Measurements from ENCODE around the gene ELOVL6. TPM values are rescaled to one million over a fixed set of nuclear protein-coding genes. Genes with fewer than 3 reads are reported as not detected.

ELOVL6 gene
- total and polyA plus RNA-seq, 4 donors = 19.5 to 38.8 (median 37.5) TPM

DNA sequence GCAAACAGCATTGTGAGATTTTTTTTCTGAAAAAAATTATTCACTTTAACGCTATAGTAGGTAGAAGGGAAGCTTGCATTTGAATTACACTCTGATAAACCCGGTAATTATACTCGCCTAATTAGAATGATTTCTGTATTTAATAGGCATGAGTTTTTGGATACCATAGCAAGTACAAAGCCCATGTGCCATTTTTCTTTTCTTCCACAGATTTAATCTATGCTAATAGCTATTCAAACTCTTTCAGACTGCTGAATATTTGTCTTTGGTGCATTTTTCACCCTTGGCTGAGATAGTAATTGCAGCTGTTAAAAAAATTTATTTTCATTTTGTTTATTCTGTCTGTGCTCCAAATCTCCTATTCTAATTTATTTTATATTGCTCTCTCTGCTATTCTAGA is 172.7 kb downstream of the ELOVL6 start:
- Histone ChIP-seq H3K9ac (ENCODE audit: low read depth in 1 of 2, low read length in 2 of 2) (no peak overlapping the region), H3K27ac (ENCODE audit: low read depth in 1 of 2, low read length in 2 of 2) (no peak overlapping the region), H3K36me3 (ENCODE audit: control insufficient read depth in 4 of 4, insufficient read depth in 3 of 4, low read depth in 1 of 4, low read length in 3 of 4) (no peaks in the 10 kb centered on the region), H3K4me3 (ENCODE audit: low read depth in 1 of 3, low read length in 3 of 3) (no peak overlapping the region), H3K9me3 (ENCODE audit: control insufficient read depth in 4 of 4, low read length in 3 of 4) (no peaks in the 10 kb centered on the region), H3K4me1 (ENCODE audit: control insufficient read depth in 4 of 4, insufficient read depth in 4 of 4, low read length in 3 of 4) (no peaks in the 10 kb centered on the region), H3K27me3 (ENCODE audit: control insufficient read depth in 4 of 4, insufficient read depth in 4 of 4, low read length in 3 of 4) (no peaks in the 10 kb centered on the region)
- no peak for DNase-seq (ENCODE audit: low spot score)
- TF ChIP-seq, protein P1, sequence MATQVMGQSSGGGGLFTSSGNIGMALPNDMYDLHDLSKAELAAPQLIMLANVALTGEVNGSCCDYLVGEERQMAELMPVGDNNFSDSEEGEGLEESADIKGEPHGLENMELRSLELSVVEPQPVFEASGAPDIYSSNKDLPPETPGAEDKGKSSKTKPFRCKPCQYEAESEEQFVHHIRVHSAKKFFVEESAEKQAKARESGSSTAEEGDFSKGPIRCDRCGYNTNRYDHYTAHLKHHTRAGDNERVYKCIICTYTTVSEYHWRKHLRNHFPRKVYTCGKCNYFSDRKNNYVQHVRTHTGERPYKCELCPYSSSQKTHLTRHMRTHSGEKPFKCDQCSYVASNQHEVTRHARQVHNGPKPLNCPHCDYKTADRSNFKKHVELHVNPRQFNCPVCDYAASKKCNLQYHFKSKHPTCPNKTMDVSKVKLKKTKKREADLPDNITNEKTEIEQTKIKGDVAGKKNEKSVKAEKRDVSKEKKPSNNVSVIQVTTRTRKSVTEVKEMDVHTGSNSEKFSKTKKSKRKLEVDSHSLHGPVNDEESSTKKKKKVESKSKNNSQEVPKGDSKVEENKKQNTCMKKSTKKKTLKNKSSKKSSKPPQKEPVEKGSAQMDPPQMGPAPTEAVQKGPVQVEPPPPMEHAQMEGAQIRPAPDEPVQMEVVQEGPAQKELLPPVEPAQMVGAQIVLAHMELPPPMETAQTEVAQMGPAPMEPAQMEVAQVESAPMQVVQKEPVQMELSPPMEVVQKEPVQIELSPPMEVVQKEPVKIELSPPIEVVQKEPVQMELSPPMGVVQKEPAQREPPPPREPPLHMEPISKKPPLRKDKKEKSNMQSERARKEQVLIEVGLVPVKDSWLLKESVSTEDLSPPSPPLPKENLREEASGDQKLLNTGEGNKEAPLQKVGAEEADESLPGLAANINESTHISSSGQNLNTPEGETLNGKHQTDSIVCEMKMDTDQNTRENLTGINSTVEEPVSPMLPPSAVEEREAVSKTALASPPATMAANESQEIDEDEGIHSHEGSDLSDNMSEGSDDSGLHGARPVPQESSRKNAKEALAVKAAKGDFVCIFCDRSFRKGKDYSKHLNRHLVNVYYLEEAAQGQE (IDR thresholded peaks at IDR 0.05) = no peak
- TF ChIP-seq GABPA (IDR thresholded peaks at IDR 0.05 in 1 of 2, conservative IDR thresholded peaks at IDR 0.05 in 1 of 2) (no peak), RXRA (IDR thresholded peaks at IDR 0.05) (no peak), FOXA2 (IDR thresholded peaks at IDR 0.05) (no peak), YY1 (IDR thresholded peaks at IDR 0.05) (no peak), RAD21 (IDR thresholded peaks at IDR 0.05) (no peak), NR2F2 (IDR thresholded peaks at IDR 0.05) (no peak), JUND (IDR thresholded peaks at IDR 0.05) (no peak), HNF4A (conservative IDR thresholded peaks at IDR 0.05) (no peak), FOXA1 (IDR thresholded peaks at IDR 0.05) (no peak), MAX (IDR thresholded peaks at IDR 0.05) (no peak), HNF4G (IDR thresholded peaks at IDR 0.05) (no peak), EGR1 (IDR thresholded peaks at IDR 0.05; ENCODE audit: low read depth in 2 of 2) (no peak), SP1 (IDR thresholded peaks at IDR 0.05) (no peak)
- TF ChIP-seq, protein P2, sequence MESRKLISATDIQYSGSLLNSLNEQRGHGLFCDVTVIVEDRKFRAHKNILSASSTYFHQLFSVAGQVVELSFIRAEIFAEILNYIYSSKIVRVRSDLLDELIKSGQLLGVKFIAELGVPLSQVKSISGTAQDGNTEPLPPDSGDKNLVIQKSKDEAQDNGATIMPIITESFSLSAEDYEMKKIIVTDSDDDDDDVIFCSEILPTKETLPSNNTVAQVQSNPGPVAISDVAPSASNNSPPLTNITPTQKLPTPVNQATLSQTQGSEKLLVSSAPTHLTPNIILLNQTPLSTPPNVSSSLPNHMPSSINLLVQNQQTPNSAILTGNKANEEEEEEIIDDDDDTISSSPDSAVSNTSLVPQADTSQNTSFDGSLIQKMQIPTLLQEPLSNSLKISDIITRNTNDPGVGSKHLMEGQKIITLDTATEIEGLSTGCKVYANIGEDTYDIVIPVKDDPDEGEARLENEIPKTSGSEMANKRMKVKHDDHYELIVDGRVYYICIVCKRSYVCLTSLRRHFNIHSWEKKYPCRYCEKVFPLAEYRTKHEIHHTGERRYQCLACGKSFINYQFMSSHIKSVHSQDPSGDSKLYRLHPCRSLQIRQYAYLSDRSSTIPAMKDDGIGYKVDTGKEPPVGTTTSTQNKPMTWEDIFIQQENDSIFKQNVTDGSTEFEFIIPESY (IDR thresholded peaks at IDR 0.05) = no peak
- TF ChIP-seq, protein P3, sequence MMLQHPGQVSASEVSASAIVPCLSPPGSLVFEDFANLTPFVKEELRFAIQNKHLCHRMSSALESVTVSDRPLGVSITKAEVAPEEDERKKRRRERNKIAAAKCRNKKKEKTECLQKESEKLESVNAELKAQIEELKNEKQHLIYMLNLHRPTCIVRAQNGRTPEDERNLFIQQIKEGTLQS (IDR thresholded peaks at IDR 0.05) = no peak
- WGBS = 95% methylated on average over 3 of the region's 3 CpGs

GRCh38 chr4:110025056-110025455 is 173.4 kb downstream of the ELOVL6 start:
- H3K4me3 ChIP-seq (ENCODE audit: low read depth in 1 of 3, low read length in 3 of 3) = no peak overlapping the region
- 98% methylated on average over 1 of the region's 1 CpG for WGBS
- H3K4me1 ChIP-seq (ENCODE audit: control insufficient read depth in 4 of 4, insufficient read depth in 4 of 4, low read length in 3 of 4) = no peaks in the 10 kb centered on the region
- no peak overlapping the region for H3K27ac ChIP-seq (ENCODE audit: low read depth in 1 of 2, low read length in 2 of 2)
- no peaks in the 10 kb centered on the region for H3K9me3 ChIP-seq (ENCODE audit: control insufficient read depth in 4 of 4, low read length in 3 of 4)
- TF ChIP-seq, protein P1 (IDR thresholded peaks at IDR 0.05) = no peak
- TF ChIP-seq HNF4A (conservative IDR thresholded peaks at IDR 0.05) (no peak), EGR1 (IDR thresholded peaks at IDR 0.05; ENCODE audit: low read depth in 2 of 2) (no peak), TAF1 (conservative IDR thresholded peaks at IDR 0.05) (no peak), MAX (IDR thresholded peaks at IDR 0.05) (no peak), SP1 (IDR thresholded peaks at IDR 0.05) (no peak), FOXA2 (IDR thresholded peaks at IDR 0.05) (no peak), FOXA1 (IDR thresholded peaks at IDR 0.05) (no peak)
- TF ChIP-seq, protein P3 (IDR thresholded peaks at IDR 0.05) = no peak
- no peak overlapping the region for H3K9ac ChIP-seq (ENCODE audit: low read depth in 1 of 2, low read length in 2 of 2)
- no peaks in the 10 kb centered on the region for H3K27me3 ChIP-seq (ENCODE audit: control insufficient read depth in 4 of 4, insufficient read depth in 4 of 4, low read length in 3 of 4)
- no peaks in the 10 kb centered on the region for H3K36me3 ChIP-seq (ENCODE audit: control insufficient read depth in 4 of 4, insufficient read depth in 3 of 4, low read depth in 1 of 4, low read length in 3 of 4)
- DNase-seq (ENCODE audit: low spot score) = no peak
